Urothelium cell line (cell line): ENCODE measurements around the gene ZNF436.

Experiments used
- DNase-seq: peaks from one replicate; pipeline ENCODE4 v3.0.0; 2011; ENCODE audit warnings: low spot score, mixed read lengths
- FAIRE-seq: peaks from 2 replicates; lab custom pipeline; 2011; peaks lifted over from hg19 to GRCh38; lab: Jason Lieb, UNC

The ZNF436 gene

GRCh38 chr1:23367791-23368561 lies 1.7 kb downstream of the ZNF436 start:
- FAIRE-seq (peak; percentile 89), DNase-seq (peak; percentile 99)

GRCh38 chr1:23367451-23367790 lies 2.2 kb downstream of the ZNF436 start:
- no peak for DNase-seq
- FAIRE-seq, result no peak

- DNase-seq, result no peak
- no peak for FAIRE-seq
Observed at GRCh38 chr1:23366598-23366997, 3.0 kb downstream of the ZNF436 start.

GRCh38 chr1:23366146-23366545 lies 3.5 kb downstream of the ZNF436 start:
- FAIRE-seq (no peak), DNase-seq (no peak)

- no peak for FAIRE-seq
- DNase-seq, result no peak
Observed at GRCh38 chr1:23362218-23362713, 7.4 kb downstream of the ZNF436 start.

GRCh38 chr1:23358310-23358875 lies 11.2 kb downstream of the ZNF436 start:
- DNase-seq (no peak), FAIRE-seq (no peak)

- FAIRE-seq (no peak), DNase-seq (no peak)
Observed at GRCh38 chr1:23357138-23357908, 12.3 kb downstream of the ZNF436 start.

- FAIRE-seq (no peak), DNase-seq (no peak)
Observed at GRCh38 chr1:23356471-23357137, 13.0 kb downstream of the ZNF436 start.

GRCh38 chr1:23354245-23354644 lies 15.4 kb downstream of the ZNF436 start:
- no peak for FAIRE-seq
- DNase-seq, result no peak

GRCh38 chr1:23352096-23352695 lies 17.4 kb downstream of the ZNF436 start:
- DNase-seq (no peak), FAIRE-seq (no peak)

GRCh38 chr1:23345920-23346319 lies 23.7 kb downstream of the ZNF436 start:
- FAIRE-seq (no peak), DNase-seq (no peak)

- FAIRE-seq, result no peak
- peak; percentile 6 for DNase-seq
Observed at GRCh38 chr1:23344987-23345472, 24.6 kb downstream of the ZNF436 start.

- FAIRE-seq, result peak; percentile 79
Observed at GRCh38 chr1:23344111-23344986, 25.3 kb downstream of the ZNF436 start, which contains the start of gene HNRNPR. Gene HNRNPR (minus strand): TSS chr1:23344284. CDS start chr1:23341008, 3,276 bp downstream.

GRCh38 chr1:23343221-23344110 lies 26.2 kb downstream of the ZNF436 start:
- FAIRE-seq, result no peak

More at GRCh38 chr1:23344111-23344986, 25.3 kb downstream of the ZNF436 start, which contains the start of gene HNRNPR:
- DNase-seq, result peak; percentile 99

GRCh38 chr1:23341931-23342692 lies 27.5 kb downstream of the ZNF436 start:
- DNase-seq, result no peak
- FAIRE-seq, result no peak

More at GRCh38 chr1:23343221-23344110, 26.2 kb downstream of the ZNF436 start:
- peak; percentile 42 for DNase-seq

- no peak for FAIRE-seq
Observed at GRCh38 chr1:23339632-23340031, 30.0 kb downstream of the ZNF436 start.

GRCh38 chr1:23337869-23338268 lies 31.8 kb downstream of the ZNF436 start:
- FAIRE-seq (no peak), DNase-seq (no peak)

More at GRCh38 chr1:23339632-23340031, 30.0 kb downstream of the ZNF436 start:
- no peak for DNase-seq

GRCh38 chr1:23331713-23332112 lies 37.9 kb downstream of the ZNF436 start:
- no peak for DNase-seq
- no peak for FAIRE-seq
